Endothelial cell (in vitro differentiated cells): Measurements from ENCODE around the gene THAP2. TPM values are rescaled to one million over a fixed set of nuclear protein-coding genes. Genes with fewer than 3 reads are reported as not detected.

ENCODE experiments used
- DNase-seq: peaks from one replicate; pipeline ENCODE4 v3.0.0; 2021; ENCODE audit warnings: low spot score
- H3K27ac Mint-ChIP-seq: one replicate; pipeline ENCODE4 v1.8.0; 2021; ENCODE audit warnings: mixed read lengths, inconsistent platforms; ENCODE audit not compliant: unreplicated experiment
- H3K27me3 Mint-ChIP-seq: one replicate; pipeline ENCODE4 v1.8.0; 2021; ENCODE audit warnings: mild to moderate bottlenecking, moderate library complexity, mixed read lengths, inconsistent platforms; ENCODE audit not compliant: unreplicated experiment
- H3K36me3 Mint-ChIP-seq: one replicate; pipeline ENCODE4 v1.8.0; 2021; ENCODE audit warnings: mild to moderate bottlenecking, low read depth, mixed read lengths, inconsistent platforms; ENCODE audit not compliant: unreplicated experiment
- H3K4me1 Mint-ChIP-seq: one replicate; pipeline ENCODE4 v1.8.0; 2021; ENCODE audit warnings: mild to moderate bottlenecking, mixed read lengths, inconsistent platforms; ENCODE audit not compliant: unreplicated experiment
- H3K4me3 Mint-ChIP-seq: one replicate; pipeline ENCODE4 v1.8.0; 2021; ENCODE audit warnings: mild to moderate bottlenecking, mixed read lengths, inconsistent platforms; ENCODE audit not compliant: unreplicated experiment
- H3K9me3 Mint-ChIP-seq: one replicate; pipeline ENCODE4 v1.8.0; 2021; ENCODE audit warnings: mixed read lengths, inconsistent platforms; ENCODE audit not compliant: unreplicated experiment
- CTCF ChIP-seq: fragments of 200-600 bp; sonication (generic); IDR thresholded peaks from one replicate; pipeline ENCODE4 v1.5.0; 2021; ENCODE audit warnings: antibody characterized with exemption; ENCODE audit not compliant: unreplicated experiment
- total RNA-seq: library from RNA; stranded (reverse); fragmentation: NEBNext Ultra II Directional; extraction: Animal tissue kit (Norgen Biotek cat#: 25700); gene quantifications from one replicate; pipeline ENCODE4 v1.2.1, GENCODE V29; 2021; ENCODE audit not compliant: unreplicated experiment

THAP2 gene
- total RNA-seq, 1 donor from 2014 or later, result 4.2 TPM

GRCh38 chr12:71725011-71725410 lies 60.9 kb downstream of the THAP2 start:
- H3K9me3 Mint-ChIP-seq, result no peaks in the 10 kb centered on the region
- no peaks in the 10 kb centered on the region for H3K27me3 Mint-ChIP-seq
- H3K4me3 Mint-ChIP-seq, result no peak overlapping the region
- no peak for DNase-seq
- no peak for TF ChIP-seq CTCF
- H3K36me3 Mint-ChIP-seq, result no peaks in the 10 kb centered on the region
- no peaks in the 10 kb centered on the region for H3K4me1 Mint-ChIP-seq
- no peak overlapping the region for H3K27ac Mint-ChIP-seq

- Mint-ChIP-seq H3K27me3 (no peaks in the 10 kb centered on the region), H3K4me1 (peaks cover 6% of the 10 kb centered on the region), H3K36me3 (no peaks in the 10 kb centered on the region), H3K9me3 (no peaks in the 10 kb centered on the region), H3K27ac (no peak overlapping the region), H3K4me3 (no peak overlapping the region)
- TF ChIP-seq CTCF, result no peak
- no peak for DNase-seq
Measured at GRCh38 chr12:71726548-71726947, 62.4 kb downstream of the THAP2 start.

- no peak for DNase-seq
- no peak for TF ChIP-seq CTCF
- H3K9me3 Mint-ChIP-seq, result no peaks in the 10 kb centered on the region
Measured at GRCh38 chr12:71727958-71728357, 63.9 kb downstream of the THAP2 start.

More at GRCh38 chr12:71727958-71728357, 63.9 kb downstream of the THAP2 start:
- no peaks in the 10 kb centered on the region for H3K36me3 Mint-ChIP-seq
- H3K27me3 Mint-ChIP-seq, result no peaks in the 10 kb centered on the region
- H3K4me3 Mint-ChIP-seq, result no peak overlapping the region
- H3K4me1 Mint-ChIP-seq, result peaks cover 7% of the 10 kb centered on the region
- no peak overlapping the region for H3K27ac Mint-ChIP-seq

Other genes starting within 250 kb of the THAP2 start
- gene LGR5, start 224.5 kb upstream of the THAP2 start, total RNA-seq, result 1.1 TPM
- gene ZFC3H1, start 453 bp upstream of the THAP2 start, total RNA-seq, result 42.8 TPM
- gene TMEM19, start 21.8 kb downstream of the THAP2 start, total RNA-seq, result 22.0 TPM
- 53.7 TPM for gene RAB21, start 90.6 kb downstream of the THAP2 start, total RNA-seq
- 37.9 TPM for gene TBC1D15, start 175.5 kb downstream of the THAP2 start, total RNA-seq